ENCODE data around the gene GHITM. TPM values are rescaled to one million over a fixed set of nuclear protein-coding genes. Genes with fewer than 3 reads are reported as not detected.

GHITM gene
- total RNA-seq, 1 experiment from 2014 or later = 156 TPM

GRCh38 chr10:84138478-84139125 lies 707 bp upstream of the GHITM start:
- ChIA-PET CTCF (interaction anchor here (0.8 to 2.7 kb wide), 6 partner anchors 10 to 410 kb away, joined by 3 to 24 read pairs (median 3); no protein-coding TSS in a partner anchor), RAD21 (ENCODE audit: low non-redundant PET in 1 of 2, low total read pairs in 2 of 2, uncharacterized antibody in 2 of 2, unreplicated experiment in 2 of 2) (no interaction called here), POLR2A (interaction anchor here (1.3 kb wide), 1 partner anchor 16 kb away, joined by 3 read pairs; no protein-coding TSS in a partner anchor)
- H4K20me1 ChIP-seq (ENCODE audit: insufficient read depth) = no peaks in the 10 kb centered on the region
- peak overlapping the region; percentile 20; the same call in 1 of the 2 replicates for H3K27ac ChIP-seq (ENCODE audit: low read depth, low read length)
- H3K27me3 ChIP-seq (ENCODE audit: insufficient read depth, low read length) = no peaks in the 10 kb centered on the region
- DNase-seq (ENCODE audit: low read depth, low spot score) (no peak), ATAC-seq (no peak)
- H3K9me3 ChIP-seq (ENCODE audit: control insufficient read depth in 1 of 2, insufficient read depth in 1 of 2, low read depth in 1 of 2, low read length in 2 of 2) = no peaks in the 10 kb centered on the region
- peak overlapping the region; percentile 75 for H3K4me2 ChIP-seq (ENCODE audit: low read length)
- H3K79me2 ChIP-seq (ENCODE audit: insufficient read depth, low read length) = peaks cover 40% of the 10 kb centered on the region
- peak overlapping the region; percentile 60 for H3K9ac ChIP-seq (ENCODE audit: low read length)
- H3K4me1 ChIP-seq (ENCODE audit: control insufficient read depth in 1 of 2, insufficient read depth in 2 of 2, low read length in 2 of 2) = peaks cover 4 to 19% of the 10 kb centered on the region in 2 experiments; a peak in 2 of 4 replicates
- BruUV-seq (replicated peaks) = TSS peak; percentile 99
- TF ChIP-seq POLR2A (IDR thresholded peaks at IDR 0.05; ENCODE audit: borderline replicate concordance, extremely low read depth, insufficient read depth, insufficient read length) (no peak), POLR2AphosphoS5 (IDR thresholded peaks at IDR 0.05; ENCODE audit: low read depth, low read length) (no peak), ELF1 (IDR thresholded peaks at IDR 0.05; ENCODE audit: borderline replicate concordance, low read depth) (no peak), EZH2 (IDR thresholded peaks at IDR 0.05) (no peak), MAX (IDR thresholded peaks at IDR 0.05) (no peak), ZNF274 (IDR thresholded peaks at IDR 0.05; ENCODE audit: low read depth, low read length) (no peak), EGR1 (IDR thresholded peaks at IDR 0.05; ENCODE audit: low read depth) (no peak), ATF3 (IDR thresholded peaks at IDR 0.05) (no peak)
- H3K4me3 ChIP-seq (replicated peaks in 1 of 2; ENCODE audit: low read depth in 1 of 2, low read length in 2 of 2) = peak overlapping the region; percentile 37 to 95
- no peaks in the 10 kb centered on the region for H3K9me2 ChIP-seq (ENCODE audit: insufficient read depth)
- peaks cover 17 to 18% of the 10 kb centered on the region in 2 experiments for H3K36me3 ChIP-seq (ENCODE audit: control insufficient read depth in 1 of 2, insufficient read depth in 2 of 2, low read length in 2 of 2)
- peak overlapping the region; percentile 98 for H2AFZ ChIP-seq (ENCODE audit: low read depth, low read length, poor library complexity, severe bottlenecking)
- intact Hi-C loops (cut with micrococcal nuclease) = no loop called here

- no peak overlapping the region for H2AFZ ChIP-seq (ENCODE audit: low read depth, low read length, poor library complexity, severe bottlenecking)
- no TSS peak for BruUV-seq (replicated peaks)
- TF ChIP-seq EGR1 (IDR thresholded peaks at IDR 0.05; ENCODE audit: low read depth) (no peak), SRF (IDR thresholded peaks at IDR 0.05; ENCODE audit: low read depth) (no peak), CBX3 (IDR thresholded peaks at IDR 0.05; ENCODE audit: low read depth) (no peak), EZH2phosphoT487 (IDR thresholded peaks at IDR 0.05; ENCODE audit: borderline replicate concordance) (no peak), MAX (IDR thresholded peaks at IDR 0.05) (no peak), YY1 (IDR thresholded peaks at IDR 0.05; ENCODE audit: extremely low read depth, insufficient replicate concordance, low read depth, low read length) (no peak), ZBTB33 (IDR thresholded peaks at IDR 0.05; ENCODE audit: extremely low read depth, insufficient replicate concordance, low read length) (no peak), SP1 (IDR thresholded peaks at IDR 0.05; ENCODE audit: low read depth) (no peak), TCF7L2 (IDR thresholded peaks at IDR 0.05; ENCODE audit: borderline replicate concordance, extremely low read depth, insufficient read depth, insufficient read length) (no peak), POLR2A (IDR thresholded peaks at IDR 0.05; ENCODE audit: borderline replicate concordance, extremely low read depth, insufficient read depth, insufficient read length) (no peak), ATF3 (IDR thresholded peaks at IDR 0.05) (no peak), CEBPB (IDR thresholded peaks at IDR 0.05; ENCODE audit: low read depth) (no peak), EZH2 (IDR thresholded peaks at IDR 0.05) (no peak)
These were observed 699 bp downstream of the GHITM start for GRCh38 chr10:84140036-84140379.

More at GRCh38 chr10:84140036-84140379, 699 bp downstream of the GHITM start:
- peak overlapping the region; percentile 95 for H3K4me3 ChIP-seq (replicated peaks in 1 of 2; ENCODE audit: low read depth in 1 of 2, low read length in 2 of 2)
- peak overlapping the region; percentile 75 for H3K4me2 ChIP-seq (ENCODE audit: low read length)
- H3K79me2 ChIP-seq (ENCODE audit: insufficient read depth, low read length) = peaks cover 45% of the 10 kb centered on the region
- intact Hi-C loops (cut with micrococcal nuclease) = no loop called here
- ChIA-PET POLR2A (no interaction called here), RAD21 (ENCODE audit: low non-redundant PET in 1 of 2, low total read pairs in 2 of 2, uncharacterized antibody in 2 of 2, unreplicated experiment in 2 of 2) (no interaction called here), CTCF (interaction anchor here (2.7 kb wide), 1 partner anchor 8 kb away, joined by 24 read pairs; no protein-coding TSS in a partner anchor)
- no peak for DNase-seq (ENCODE audit: low read depth, low spot score)
- no peaks in the 10 kb centered on the region for H3K9me3 ChIP-seq (ENCODE audit: control insufficient read depth in 1 of 2, insufficient read depth in 1 of 2, low read depth in 1 of 2, low read length in 2 of 2)
- H3K9ac ChIP-seq (ENCODE audit: low read length) = peak overlapping the region; percentile 91
- peak; percentile 37 for ATAC-seq
- peak overlapping the region; percentile 82 for H3K27ac ChIP-seq (ENCODE audit: low read depth, low read length)
- H3K4me1 ChIP-seq (ENCODE audit: control insufficient read depth in 1 of 2, insufficient read depth in 2 of 2, low read length in 2 of 2) = peaks cover 4 to 19% of the 10 kb centered on the region in 2 experiments; a peak in 2 of 4 replicates
- H3K9me2 ChIP-seq (ENCODE audit: insufficient read depth) = no peaks in the 10 kb centered on the region
- no peaks in the 10 kb centered on the region for H3K27me3 ChIP-seq (ENCODE audit: insufficient read depth, low read length)
- no peaks in the 10 kb centered on the region for H4K20me1 ChIP-seq (ENCODE audit: insufficient read depth)
- H3K36me3 ChIP-seq (ENCODE audit: control insufficient read depth in 1 of 2, insufficient read depth in 2 of 2, low read length in 2 of 2) = peaks cover 29 to 31% of the 10 kb centered on the region in 2 experiments
